Measurements from ENCODE around the gene MCF2L.
A peak's percentile ranks its signal among the peaks of the same experiment; 100 is the strongest.

The MCF2L gene

GRCh38 chr13:113124211-113124970, 155.4 kb downstream of the MCF2L start:
- Mint-ChIP-seq H3K27ac (no peak overlapping the region), H3K4me3 (no peak overlapping the region), H3K27me3 (peaks cover 49% of the 10 kb centered on the region), H3K4me1 (peaks cover 4% of the 10 kb centered on the region), H3K9me3 (no peaks in the 10 kb centered on the region)
- no peak for DNase-seq
- ATAC-seq = no peak

DNA sequence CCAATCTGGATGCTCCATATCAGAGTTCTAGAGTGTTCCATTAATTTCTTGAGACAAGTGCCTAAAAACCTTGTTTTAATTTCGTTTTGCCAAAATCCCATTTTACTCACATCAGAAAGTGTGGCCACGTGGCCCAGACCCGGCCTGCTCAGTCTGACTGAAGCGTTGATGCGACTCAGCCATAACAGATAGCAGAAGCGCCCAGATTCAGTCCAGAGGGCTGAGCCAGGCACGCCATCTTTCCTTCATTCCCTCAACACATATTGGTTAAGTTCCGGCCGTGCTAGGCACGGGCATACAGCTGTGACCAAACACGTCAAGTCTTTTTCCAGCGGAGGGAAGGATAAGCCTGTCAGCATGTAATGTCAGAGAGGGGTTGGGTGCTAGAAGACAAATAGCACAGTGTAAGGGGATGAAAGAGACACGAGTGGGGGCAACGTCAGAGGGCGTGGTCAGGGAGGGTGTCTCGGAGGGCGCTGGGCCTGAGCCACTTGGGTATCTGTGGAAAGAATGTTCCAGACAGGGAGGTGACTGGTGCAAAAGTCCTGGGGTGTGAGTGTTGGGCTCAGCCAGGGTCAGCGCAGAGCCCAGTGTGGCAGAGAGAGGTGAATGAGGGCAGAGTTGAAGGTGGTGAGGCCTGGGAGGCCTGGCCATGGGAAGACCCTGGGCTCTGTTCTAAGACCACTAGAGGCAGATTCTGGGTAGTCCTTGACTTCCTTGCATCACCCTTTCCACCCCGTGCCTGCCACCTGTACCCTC, 156.7 kb downstream of the MCF2L start:
- Mint-ChIP-seq H3K9me3 (no peaks in the 10 kb centered on the region), H3K27me3 (peaks cover 60% of the 10 kb centered on the region), H3K4me1 (peaks cover 9% of the 10 kb centered on the region), H3K4me3 (no peak overlapping the region), H3K27ac (no peak overlapping the region)
- no peak for DNase-seq
- ATAC-seq = no peak

DNA sequence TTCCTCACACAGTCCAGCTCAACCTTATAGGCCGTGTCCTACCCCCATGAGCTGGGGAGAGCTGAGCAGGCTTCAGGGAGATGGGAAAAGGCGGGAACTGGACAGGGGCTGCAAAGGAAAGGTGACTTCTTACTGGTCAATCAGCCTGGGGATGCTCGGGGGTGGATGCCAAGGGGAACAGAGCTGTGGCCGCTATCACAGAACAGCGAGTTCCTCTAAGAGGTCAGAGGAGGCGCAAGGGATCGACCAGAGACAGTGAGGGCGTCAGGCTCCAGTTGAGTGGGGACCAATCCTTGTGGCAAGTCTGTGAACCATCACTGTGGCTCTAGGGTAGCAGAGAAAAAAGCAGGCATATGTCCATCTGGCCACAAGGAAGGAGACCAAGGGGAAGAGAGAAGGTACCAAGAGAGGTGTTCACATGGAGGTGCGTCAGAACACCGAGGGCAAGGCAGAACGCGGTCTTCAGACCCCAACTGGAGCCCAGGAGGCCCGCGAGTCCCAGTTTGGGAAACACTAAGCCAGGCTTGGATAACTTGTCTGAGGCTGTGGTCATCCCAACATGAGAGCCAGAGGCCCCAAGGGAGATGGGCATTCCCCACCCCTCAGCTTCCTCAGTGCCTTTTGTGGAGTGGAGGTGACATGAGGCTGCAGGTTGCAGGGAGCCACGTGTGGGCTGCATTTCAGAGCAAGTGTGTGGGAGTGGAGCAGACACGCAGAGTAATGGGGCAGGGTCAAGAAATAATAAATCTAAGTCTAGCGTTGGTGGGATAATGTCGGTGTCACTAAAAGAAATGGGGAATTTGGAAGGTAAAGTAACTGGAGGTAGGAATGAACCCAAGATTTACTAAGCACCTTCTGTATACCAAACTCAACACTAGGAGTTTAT, 157.5 kb downstream of the MCF2L start:
- peaks cover 60% of the 10 kb centered on the region for H3K27me3 Mint-ChIP-seq
- H3K27ac Mint-ChIP-seq = no peak overlapping the region
- ATAC-seq = no peak
- no peak overlapping the region for H3K4me3 Mint-ChIP-seq
- no peak for DNase-seq
- H3K4me1 Mint-ChIP-seq = peaks cover 9% of the 10 kb centered on the region
- no peaks in the 10 kb centered on the region for H3K9me3 Mint-ChIP-seq

GRCh38 chr13:113129480-113129879, 160.5 kb downstream of the MCF2L start:
- no peak for ATAC-seq
- Mint-ChIP-seq H3K27ac (no peak overlapping the region), H3K4me1 (peaks cover 9% of the 10 kb centered on the region), H3K4me3 (peak overlapping the region; percentile 31 to 50), H3K27me3 (peaks cover 63% of the 10 kb centered on the region), H3K9me3 (no peaks in the 10 kb centered on the region)
- DNase-seq = no peak

GRCh38 chr13:113129921-113130750, 161.1 kb downstream of the MCF2L start:
- Mint-ChIP-seq H3K27me3 (peaks cover 63% of the 10 kb centered on the region), H3K9me3 (no peaks in the 10 kb centered on the region), H3K4me3 (peak overlapping the region in 1 of 2 donors; percentile 77), H3K4me1 (peaks cover 9% of the 10 kb centered on the region), H3K27ac (peak overlapping the region in 1 of 2 donors; percentile 28)
- peak; percentile 50 to 52 for DNase-seq
- peak; percentile 80 for ATAC-seq

GRCh38 chr13:113135281-113135760, 166.3 kb downstream of the MCF2L start:
- no peak overlapping the region for H3K4me3 Mint-ChIP-seq
- H3K27ac Mint-ChIP-seq = no peak overlapping the region
- H3K4me1 Mint-ChIP-seq = peaks cover under 1% of the 10 kb centered on the region
- no peaks in the 10 kb centered on the region for H3K9me3 Mint-ChIP-seq
- DNase-seq = no peak
- H3K27me3 Mint-ChIP-seq = peaks cover 27% of the 10 kb centered on the region
- no peak for ATAC-seq

DNA sequence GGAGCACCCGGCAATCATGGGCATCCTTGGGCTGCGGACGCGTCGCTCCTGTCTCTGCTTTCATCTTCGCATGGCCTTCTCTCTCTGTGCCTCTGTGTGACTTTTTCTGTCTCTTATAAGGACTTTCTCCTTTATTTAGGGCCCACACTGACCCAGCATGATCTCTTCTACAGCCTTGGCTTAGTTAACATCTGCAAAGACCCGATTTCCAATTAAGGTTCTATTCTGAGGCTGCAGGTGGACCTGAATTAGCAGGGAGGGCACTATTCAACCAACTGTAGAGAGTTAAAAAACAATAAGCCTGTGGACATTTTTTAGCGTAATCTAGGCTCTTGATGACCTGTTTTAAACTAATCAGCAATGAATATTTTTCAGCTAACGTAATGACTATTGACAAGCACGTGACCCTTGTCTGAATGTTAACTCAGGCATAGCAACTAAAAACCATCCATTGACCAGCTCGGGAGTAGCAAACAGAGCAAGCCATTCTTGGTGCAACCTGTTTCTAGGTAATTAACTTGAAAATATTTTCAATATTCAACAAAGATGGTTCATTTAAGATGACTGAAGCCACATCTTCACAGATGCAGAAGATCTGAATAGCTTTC, 168.8 kb downstream of the MCF2L start:
- H3K27ac Mint-ChIP-seq = no peak overlapping the region
- no peak overlapping the region for H3K4me3 Mint-ChIP-seq
- H3K4me1 Mint-ChIP-seq = no peaks in the 10 kb centered on the region
- ATAC-seq (no peak), DNase-seq (no peak)
- no peaks in the 10 kb centered on the region for H3K9me3 Mint-ChIP-seq
- H3K27me3 Mint-ChIP-seq = peaks cover 21% of the 10 kb centered on the region

GRCh38 chr13:113138792-113139551, 170.0 kb downstream of the MCF2L start:
- Mint-ChIP-seq H3K4me1 (no peaks in the 10 kb centered on the region), H3K9me3 (no peaks in the 10 kb centered on the region), H3K27ac (no peak overlapping the region), H3K4me3 (no peak overlapping the region), H3K27me3 (peaks cover 11% of the 10 kb centered on the region)
- ATAC-seq (no peak), DNase-seq (no peak)

DNA sequence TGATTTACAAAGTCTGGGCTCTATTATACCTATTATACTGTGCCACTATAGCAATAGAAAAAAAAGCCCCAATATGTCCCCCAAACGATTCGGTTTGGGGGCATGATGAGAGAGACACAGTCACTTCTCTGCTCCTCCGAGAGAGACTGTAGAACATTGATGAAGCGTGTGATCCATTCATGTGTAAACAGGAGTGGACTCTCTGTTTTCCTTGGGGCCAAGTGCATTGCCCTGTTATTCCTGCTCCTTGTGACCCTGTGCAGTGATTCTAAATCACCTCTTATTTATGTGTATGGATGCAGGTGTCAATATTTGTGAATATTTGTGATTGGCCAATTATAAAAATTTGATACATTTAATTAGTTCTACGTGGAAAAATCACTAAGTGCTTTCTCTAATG, 170.6 kb downstream of the MCF2L start:
- Mint-ChIP-seq H3K4me3 (no peak overlapping the region), H3K27ac (no peak overlapping the region), H3K27me3 (peaks cover 11% of the 10 kb centered on the region), H3K4me1 (no peaks in the 10 kb centered on the region), H3K9me3 (no peaks in the 10 kb centered on the region)
- no peak for DNase-seq
- ATAC-seq = no peak

GRCh38 chr13:113140677-113141600, 171.9 kb downstream of the MCF2L start:
- peaks cover 11% of the 10 kb centered on the region for H3K27me3 Mint-ChIP-seq
- H3K9me3 Mint-ChIP-seq = no peaks in the 10 kb centered on the region
- no peak for DNase-seq

DNA sequence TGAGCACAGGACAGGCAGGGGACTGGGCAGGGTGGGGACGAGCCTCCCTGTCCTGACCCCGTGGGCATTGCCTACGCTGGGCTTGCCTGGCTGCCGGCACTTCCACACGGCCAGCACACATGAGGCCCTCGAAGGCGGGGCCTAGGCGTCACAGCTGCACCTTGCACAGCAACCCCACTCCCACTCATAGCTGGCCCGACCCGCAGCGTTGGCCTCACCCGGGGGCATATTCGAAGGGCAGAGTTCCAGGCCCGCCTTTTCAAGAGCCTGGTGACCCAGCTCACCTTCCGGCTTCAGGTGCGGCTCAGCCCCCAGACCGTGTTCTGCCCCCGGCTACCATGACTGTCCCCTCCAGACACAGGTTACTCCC, 172.6 kb downstream of the MCF2L start:
- H3K4me1 Mint-ChIP-seq = peaks cover 10% of the 10 kb centered on the region
- no peaks in the 10 kb centered on the region for H3K9me3 Mint-ChIP-seq
- H3K27ac Mint-ChIP-seq = no peak overlapping the region
- DNase-seq = no peak
- ATAC-seq = no peak
- H3K27me3 Mint-ChIP-seq = peaks cover 13% of the 10 kb centered on the region
- no peak overlapping the region for H3K4me3 Mint-ChIP-seq

More at GRCh38 chr13:113140677-113141600, 171.9 kb downstream of the MCF2L start:
- no peak for ATAC-seq
- no peak overlapping the region for H3K27ac Mint-ChIP-seq
- no peak overlapping the region for H3K4me3 Mint-ChIP-seq
- H3K4me1 Mint-ChIP-seq = peaks cover 8% of the 10 kb centered on the region

DNA sequence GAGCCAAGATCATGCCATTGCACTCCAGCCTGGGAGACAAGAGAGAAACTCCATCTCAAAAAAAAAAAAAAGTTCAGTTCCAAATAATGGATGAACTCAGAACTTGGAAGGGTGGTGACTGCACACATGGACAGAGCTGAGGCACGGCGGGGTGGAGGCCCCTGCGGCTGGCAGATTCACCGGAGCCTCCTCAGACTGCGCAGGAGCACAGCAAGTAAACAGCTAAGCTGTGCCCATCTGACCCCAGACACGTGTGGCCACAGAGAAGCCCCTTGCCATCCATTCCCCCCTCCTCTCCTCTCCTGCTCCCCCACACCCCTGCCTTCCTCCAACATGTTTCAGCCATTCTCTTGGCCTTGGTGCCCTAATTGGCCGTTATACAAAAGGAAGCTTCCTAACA, 173.9 kb downstream of the MCF2L start:
- no peak overlapping the region for H3K27ac Mint-ChIP-seq
- peaks cover 10% of the 10 kb centered on the region for H3K4me1 Mint-ChIP-seq
- H3K9me3 Mint-ChIP-seq = no peaks in the 10 kb centered on the region
- ATAC-seq = no peak
- peaks cover 12% of the 10 kb centered on the region for H3K27me3 Mint-ChIP-seq
- H3K4me3 Mint-ChIP-seq = no peak overlapping the region
- DNase-seq = no peak

All from stimulated activated naive CD8-positive, alpha-beta T cell treated with anti-CD3 and anti-CD28 coated beads, Interleukin-15, amount 100 ng/mL, for 72 hours (primary cell).